ENCODE results near the gene NTN5.
"Not testable (repeated sequence)": the region's sequence is repeated elsewhere in the genome, so short reads cannot be mapped to it uniquely, and the experiment has no call there.

Gene NTN5

GRCh38 chr19:48632692-48633147 is 40.1 kb downstream of the NTN5 start:
- no peak for FAIRE-seq

GRCh38 chr19:48632286-48632685 is 40.5 kb downstream of the NTN5 start:
- not testable (repeated sequence) for DNase-seq (ENCODE audit: insufficient read length, low spot score); FAIRE-seq

More at GRCh38 chr19:48632692-48633147, 40.1 kb downstream of the NTN5 start:
- DNase-seq (ENCODE audit: insufficient read length, low spot score): no peak

DNA sequence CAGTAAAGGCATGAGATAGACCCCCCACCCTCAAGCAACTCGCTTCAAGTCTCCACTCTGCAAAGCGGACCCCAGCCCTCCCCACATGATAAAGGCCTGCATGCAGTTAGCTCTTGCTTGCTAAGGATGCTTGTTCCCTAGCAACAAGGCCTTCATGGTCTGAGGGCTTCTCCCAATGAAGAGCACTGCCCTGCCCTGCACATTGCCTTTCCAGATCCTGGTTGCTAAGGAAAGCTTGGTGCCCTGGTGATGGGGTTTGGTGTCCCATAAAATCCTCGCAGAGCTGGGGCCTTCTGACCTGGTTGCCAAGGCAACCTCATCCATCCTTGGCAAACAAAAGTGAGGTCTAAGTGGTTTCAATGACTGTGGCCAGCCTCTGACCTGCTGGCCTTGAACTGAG is 41.6 kb downstream of the NTN5 start:
- DNase-seq (ENCODE audit: insufficient read length, low spot score) (no peak), FAIRE-seq (no peak)

GRCh38 chr19:48630296-48631063 is 42.3 kb downstream of the NTN5 start:
- FAIRE-seq (no peak), DNase-seq (ENCODE audit: insufficient read length, low spot score) (no peak)

DNA sequence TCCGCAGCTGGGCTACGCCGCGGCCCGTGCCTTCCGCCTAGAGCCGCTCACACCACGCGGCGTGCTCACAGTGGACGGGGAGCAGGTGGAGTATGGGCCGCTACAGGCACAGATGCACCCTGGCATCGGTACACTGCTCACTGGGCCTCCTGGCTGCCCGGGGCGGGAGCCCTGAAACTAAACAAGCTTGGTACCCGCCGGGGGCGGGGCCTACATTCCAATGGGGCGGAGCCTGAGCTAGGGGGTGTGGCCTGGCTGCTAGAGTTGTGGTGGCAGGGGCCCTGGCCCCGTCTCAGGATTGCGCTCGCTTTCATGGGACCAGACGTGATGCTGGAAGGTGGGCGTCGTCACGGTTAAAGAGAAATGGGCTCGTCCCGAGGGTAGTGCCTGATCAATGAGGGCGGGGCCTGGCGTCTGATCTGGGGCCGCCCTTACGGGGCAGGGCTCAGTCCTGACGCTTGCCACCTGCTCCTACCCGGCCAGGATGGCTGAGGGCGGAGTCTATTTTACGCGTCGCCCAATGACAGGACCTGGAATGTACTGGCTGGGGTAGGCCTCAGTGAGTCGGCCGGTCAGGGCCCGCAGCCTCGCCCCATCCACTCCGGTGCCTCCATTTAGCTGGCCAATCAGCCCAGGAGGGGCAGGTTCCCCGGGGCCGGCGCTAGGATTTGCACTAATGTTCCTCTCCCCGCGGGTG is 43.1 kb downstream of the NTN5 start:
- FAIRE-seq: no peak
- DNase-seq (ENCODE audit: insufficient read length, low spot score): no peak

- FAIRE-seq (no peak), DNase-seq (ENCODE audit: insufficient read length, low spot score) (no peak)
Measured at GRCh38 chr19:48629297-48629598, 43.6 kb downstream of the NTN5 start.

GRCh38 chr19:48628486-48629296 is 44.1 kb downstream of the NTN5 start:
- FAIRE-seq (no peak), DNase-seq (ENCODE audit: insufficient read length, low spot score) (no peak)

DNA sequence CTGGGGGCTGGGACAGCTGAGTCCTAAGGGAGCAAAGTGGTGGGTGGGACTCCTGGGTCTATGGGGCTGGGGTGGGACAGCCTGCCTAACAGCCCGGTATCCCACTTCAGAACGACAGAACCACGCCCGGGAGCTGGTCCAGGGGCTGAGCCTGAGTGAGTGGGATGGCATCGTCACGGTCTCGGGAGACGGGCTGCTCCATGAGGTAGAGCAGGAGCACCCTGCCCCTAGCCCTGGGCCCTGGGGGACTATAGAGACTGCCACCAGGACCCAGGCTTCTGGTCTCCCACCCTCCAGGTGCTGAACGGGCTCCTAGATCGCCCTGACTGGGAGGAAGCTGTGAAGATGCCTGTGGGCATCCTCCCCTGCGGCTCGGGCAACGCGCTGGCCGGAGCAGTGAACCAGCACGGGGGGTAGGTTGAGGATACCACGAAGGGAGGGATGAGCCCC is 44.9 kb downstream of the NTN5 start:
- FAIRE-seq (no peak), DNase-seq (ENCODE audit: insufficient read length, low spot score) (no peak)

- DNase-seq (ENCODE audit: insufficient read length, low spot score) (no peak), FAIRE-seq (no peak)
Measured at GRCh38 chr19:48627201-48627864, 45.5 kb downstream of the NTN5 start.

GRCh38 chr19:48625891-48626327 is 46.9 kb downstream of the NTN5 start:
- no peak for FAIRE-seq

GRCh38 chr19:48624791-48625723 is 47.8 kb downstream of the NTN5 start:
- FAIRE-seq: no peak
- DNase-seq (ENCODE audit: insufficient read length, low spot score): no peak

More at GRCh38 chr19:48625891-48626327, 46.9 kb downstream of the NTN5 start:
- no peak for DNase-seq (ENCODE audit: insufficient read length, low spot score)

DNA sequence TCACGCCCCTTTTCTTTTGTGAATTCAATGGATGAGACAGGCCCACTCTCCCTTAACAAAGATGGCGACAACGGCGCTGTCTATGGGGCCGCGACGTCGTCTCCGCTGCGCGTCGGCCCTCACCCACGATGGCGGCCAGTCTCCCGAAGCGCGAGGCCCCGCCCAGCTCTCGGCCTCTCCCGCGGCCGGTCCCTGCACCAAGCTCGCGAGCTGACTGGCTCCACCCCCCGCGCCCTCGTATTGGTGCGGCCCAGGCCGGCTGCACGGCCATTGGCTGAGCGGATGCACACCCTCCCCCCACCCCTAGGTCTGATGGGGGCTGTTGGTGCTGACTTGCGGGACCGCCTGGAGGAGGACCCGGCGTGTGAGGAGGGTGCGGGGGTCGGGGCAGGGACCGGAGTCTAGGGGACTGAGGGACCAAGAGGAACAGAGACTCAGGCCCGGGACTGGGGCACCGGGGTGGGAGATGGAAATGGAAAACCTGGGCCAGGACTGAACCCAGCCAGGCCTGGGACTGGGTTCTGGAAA is 48.7 kb downstream of the NTN5 start:
- FAIRE-seq (peak; percentile 98), DNase-seq (ENCODE audit: insufficient read length, low spot score) (peak; percentile 95)

GRCh38 chr19:48623556-48624066 is 49.2 kb downstream of the NTN5 start:
- no peak for FAIRE-seq
- DNase-seq (ENCODE audit: insufficient read length, low spot score): no peak

DNA sequence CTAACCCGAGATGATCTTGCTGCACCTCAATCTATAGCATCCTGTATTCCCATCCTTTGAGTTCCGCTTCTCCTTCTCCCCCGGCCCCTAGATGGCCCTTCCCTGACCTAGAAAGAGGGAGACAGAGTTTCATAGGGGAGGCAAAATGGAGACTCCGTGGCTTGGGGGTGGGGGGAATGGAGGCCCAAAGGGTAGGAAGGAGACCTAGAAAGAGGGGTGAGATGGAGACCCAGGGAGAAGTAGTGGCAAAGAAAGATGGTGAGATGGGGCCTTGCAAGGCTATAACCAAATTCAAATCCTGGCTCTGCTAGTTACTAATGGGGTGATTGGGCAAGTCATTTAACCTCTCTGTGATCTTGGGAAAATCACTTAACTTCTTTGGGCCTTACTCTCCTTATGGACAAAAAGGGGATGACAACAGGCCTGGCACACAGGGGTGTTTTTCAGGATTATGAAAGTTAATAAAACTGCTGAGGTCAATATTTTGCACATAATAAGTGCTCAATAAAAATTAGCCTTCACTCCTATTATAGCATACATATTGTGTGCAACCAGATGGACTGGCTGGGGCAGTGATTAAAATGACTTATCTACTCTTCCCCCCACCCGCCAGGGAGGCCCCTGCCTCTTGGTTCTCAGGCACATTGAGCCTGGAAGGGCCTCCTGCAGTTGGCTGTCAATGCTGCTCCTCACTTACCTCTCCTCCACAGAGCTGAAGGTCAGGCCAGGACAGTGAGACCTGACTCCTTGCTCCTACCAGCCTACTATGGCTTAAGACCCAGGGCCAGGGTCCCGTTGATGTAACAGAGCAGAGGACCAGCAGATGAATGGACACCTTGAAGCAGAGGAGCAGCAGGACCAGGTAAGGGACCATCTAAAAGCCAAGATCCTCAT is 52.9 kb downstream of the NTN5 start:
- DNase-seq (ENCODE audit: insufficient read length, low spot score): no peak
- peak; percentile 62 for FAIRE-seq

- FAIRE-seq (peak; percentile 96), DNase-seq (ENCODE audit: insufficient read length, low spot score) (peak; percentile 97)
Measured at GRCh38 chr19:48618916-48619691, 53.7 kb downstream of the NTN5 start, which contains the start of the genes RPL18 and SPHK2. RPL18 (minus strand) TSS chr19:48619178; CDS start chr19:48619143, 35 bp downstream. SPHK2 (plus strand) TSS chr19:48619506; CDS start chr19:48620515, 1,009 bp downstream.

DNA sequence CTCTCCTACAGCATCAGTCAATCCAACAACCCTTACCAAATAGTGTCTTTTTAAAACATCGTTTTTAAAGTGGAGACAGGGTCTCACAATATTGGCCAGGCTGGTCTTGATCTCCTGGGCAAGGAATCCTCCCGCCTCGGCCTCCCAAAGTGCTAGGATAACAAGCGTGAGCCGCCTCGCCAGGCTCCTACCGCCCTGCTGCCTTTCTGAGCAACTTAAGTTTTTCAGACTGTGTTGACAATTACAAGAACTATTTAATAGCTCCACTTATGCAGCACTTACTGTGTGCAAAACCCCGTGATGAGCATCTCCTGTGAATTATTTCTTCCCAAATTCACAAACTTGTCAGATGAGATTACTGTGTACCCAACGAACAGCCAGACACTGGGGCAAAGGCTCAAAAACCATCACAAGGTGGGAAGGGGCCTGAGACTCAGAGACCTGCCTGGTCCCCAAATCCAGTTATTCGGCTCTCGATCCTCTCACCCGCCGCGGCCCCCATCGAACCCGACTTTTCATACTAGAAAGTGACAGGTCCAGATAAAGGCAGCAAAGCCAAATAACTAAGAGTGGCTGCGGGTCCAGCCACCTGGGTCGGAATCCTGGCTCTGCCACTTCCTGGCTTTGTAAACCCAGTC is 54.4 kb downstream of the NTN5 start:
- no peak for FAIRE-seq
- no peak for DNase-seq (ENCODE audit: insufficient read length, low spot score)

Data from GM19239 (cell line).